ENCODE data around the gene KLF17. TPM values are rescaled to one million over a fixed set of nuclear protein-coding genes. Genes with fewer than 3 reads are reported as not detected.

Gene KLF17
- total and polyA plus RNA-seq, 2 of the 8 experiments (the other 6 are each of a cell fraction or from before 2014, with no cell fraction given) = not detected

DNA sequence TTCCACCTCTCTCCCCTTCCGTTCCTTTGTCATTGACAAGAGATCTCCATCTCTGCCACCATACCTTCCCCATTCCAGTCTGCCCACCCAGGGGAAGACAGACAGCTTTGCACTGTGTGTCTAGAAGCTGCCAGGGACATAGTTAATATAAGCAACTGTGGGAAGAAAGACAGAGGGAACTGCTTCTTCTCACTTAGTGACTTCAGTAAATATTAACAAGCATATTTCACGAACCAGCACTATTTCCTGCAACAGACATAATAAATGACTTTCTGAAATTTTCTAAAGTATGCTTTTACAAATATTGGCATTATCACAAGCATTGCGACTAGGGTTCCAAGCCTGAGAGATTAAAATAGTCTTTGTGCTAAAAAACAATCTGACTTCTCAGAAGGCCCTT, 44.2 kb upstream of the KLF17 start (continued):
- TF ChIP-seq CBX8 (IDR thresholded peaks at IDR 0.05; ENCODE audit: borderline replicate concordance, low read depth, low read length) = no peak

Data from H1 (cell line).